ENCODE measurements around the gene TBC1D14. TPM values are rescaled to one million over a fixed set of nuclear protein-coding genes. Genes with fewer than 3 reads are reported as not detected.

Gene TBC1D14
- total and polyA plus RNA-seq, 10 of the 15 experiments (the other 5 are each of a cell fraction or from before 2014, with no cell fraction given), result 0.87 to 39.3 (median 30.1) TPM

GRCh38 chr4:6942238-6942800 lies 32.7 kb downstream of the TBC1D14 start (continued):
- peak; percentile 68 for TF ChIP-seq ATF2 (IDR thresholded peaks at IDR 0.05; ENCODE audit: low read length)
- TF ChIP-seq E2F4 (IDR thresholded peaks at IDR 0.05; ENCODE audit: low read depth, low read length), result no peak
- no peak for TF ChIP-seq JUND (IDR thresholded peaks at IDR 0.05; ENCODE audit: low read depth, low read length)
- no peak for TF ChIP-seq ZBTB40 (IDR thresholded peaks at IDR 0.05; ENCODE audit: borderline replicate concordance)
- TF ChIP-seq SREBF1 (IDR thresholded peaks at IDR 0.05; ENCODE audit: low read length), result no peak
- no peak for TF ChIP-seq FOS (IDR thresholded peaks at IDR 0.05; ENCODE audit: borderline replicate concordance, extremely low read depth, insufficient read length)
- no peak for TF ChIP-seq NRF1 (conservative IDR thresholded peaks at IDR 0.05; ENCODE audit: low read depth, low read length)
- TF ChIP-seq HDAC2 (IDR thresholded peaks at IDR 0.05), result no peak
- TF ChIP-seq STAT1 (conservative IDR thresholded peaks at IDR 0.05), result no peak
- TF ChIP-seq HCFC1 (IDR thresholded peaks at IDR 0.05; ENCODE audit: low read length), result no peak
- no peak for TF ChIP-seq HSF1 (IDR thresholded peaks at IDR 0.05; ENCODE audit: low read depth, low read length)
- no peak for TF ChIP-seq HDGF (IDR thresholded peaks at IDR 0.05)
- TF ChIP-seq MAX (IDR thresholded peaks at IDR 0.05; ENCODE audit: low read depth, low read length), result no peak
- no peak for TF ChIP-seq KAT2A (conservative IDR thresholded peaks at IDR 0.05; ENCODE audit: control insufficient read depth, low read depth, low read length)
- peak in 1 of 2 experiments; percentile 70; a peak in 1 of 4 replicates for TF ChIP-seq ETV6 (conservative IDR thresholded peaks at IDR 0.05 in 1 of 2, IDR thresholded peaks at IDR 0.05 in 1 of 2; ENCODE audit: borderline replicate concordance in 1 of 2, low read depth in 1 of 2)
- no peak for TF ChIP-seq ATF3 (IDR thresholded peaks at IDR 0.05; ENCODE audit: borderline replicate concordance, extremely low read depth, low read depth, low read length)
- no peak for TF ChIP-seq USF2 (IDR thresholded peaks at IDR 0.05; ENCODE audit: borderline replicate concordance, low read depth, low read length)
- no peak for TF ChIP-seq PBX3 (IDR thresholded peaks at IDR 0.05; ENCODE audit: insufficient replicate concordance, low read depth, low read length)
- no peak for TF ChIP-seq FOXK2 (IDR thresholded peaks at IDR 0.05)
